Brain microvascular endothelial cell (primary cell): ENCODE results near the gene NFIC.

Experiments used
- DNase-seq: peaks from one replicate; pipeline ENCODE4 v3.0.0-alpha.2; 2020
- H3K27ac ChIP-seq: fragments of 250-450 bp; sonication (Bioruptor Pico); 2 replicates; pipeline ENCODE4 v1.5.1; 2020; ENCODE audit warnings: mild to moderate bottlenecking, moderate library complexity
- H3K27me3 ChIP-seq: fragments of 250-450 bp; sonication (Bioruptor Pico); replicated peaks from 2 replicates; pipeline ENCODE4 v1.5.1; 2020; ENCODE audit warnings: mild to moderate bottlenecking
- H3K36me3 ChIP-seq: fragments of 250-450 bp; sonication (Bioruptor Pico); replicated peaks from 2 replicates; pipeline ENCODE4 v1.5.1; 2020; ENCODE audit warnings: mild to moderate bottlenecking
- H3K4me3 ChIP-seq: 2 replicates; pipeline ENCODE4 v1.5.1; 2011; ENCODE audit warnings: low read depth, mild to moderate bottlenecking, control low read depth, low read length, moderate library complexity
- CTCF ChIP-seq: IDR thresholded peaks from 2 replicates; pipeline ENCODE4 v1.5.1; 2011; ENCODE audit warnings: low read depth, mild to moderate bottlenecking, moderate library complexity, low read length, control low read depth, inconsistent platforms; ENCODE audit errors: missing control alignments
- in situ Hi-C: cut with HindIII; loops from 2 replicates; pipeline ENCODE4 v1.10.0; 2017; ENCODE audit warnings: low sequenced_read_pairs, low pct_ligation_motif_present

Gene NFIC

DNA sequence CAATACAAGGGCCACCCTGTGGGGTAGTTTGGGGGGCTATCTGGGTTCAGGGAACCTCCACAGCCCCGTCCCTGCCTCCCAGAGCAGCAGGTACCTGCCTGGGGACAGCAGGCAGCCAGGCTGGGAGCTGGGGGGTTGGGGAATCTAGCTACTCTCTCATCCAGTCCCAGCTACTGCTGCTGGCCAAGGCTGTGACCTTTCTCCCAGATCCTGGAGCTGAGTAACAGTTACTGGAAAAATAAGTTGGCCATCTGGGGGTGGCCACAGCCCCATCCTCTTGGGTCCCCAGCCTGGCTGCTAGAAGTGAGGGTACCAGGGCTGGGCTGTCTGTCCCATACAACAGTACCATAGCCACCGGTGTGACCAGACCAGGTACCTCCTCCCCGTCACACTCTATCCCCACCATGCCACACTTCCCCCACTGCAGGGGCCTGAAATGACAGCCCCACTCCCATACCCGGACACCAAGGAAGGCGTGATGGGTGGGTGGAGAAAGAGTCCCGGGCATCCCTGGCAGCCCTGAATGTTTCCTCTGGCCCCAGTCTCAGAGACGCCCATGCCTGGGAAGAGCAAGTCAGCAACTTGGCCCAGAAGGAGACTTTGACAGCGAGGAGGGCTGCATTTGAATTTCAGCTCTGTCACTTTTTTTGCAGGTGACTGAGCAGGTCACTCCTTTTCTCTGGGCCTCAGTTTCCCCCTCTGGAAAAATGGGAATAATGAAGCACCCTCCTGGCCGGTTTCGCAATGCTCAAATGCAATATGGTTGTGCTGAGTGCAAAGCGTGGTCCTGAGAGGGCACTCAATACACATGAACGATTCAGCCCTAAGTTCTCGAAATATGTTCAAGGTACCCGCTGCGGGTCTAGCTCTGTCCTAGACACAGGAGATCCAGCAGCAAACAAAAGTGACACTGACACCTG lies 30.7 kb upstream of the NFIC start:
- H3K4me3 ChIP-seq, result no peak overlapping the region
- in situ Hi-C loops, result no loop called here
- no peak overlapping the region for H3K27ac ChIP-seq
- H3K27me3 ChIP-seq, result no peaks in the 10 kb centered on the region
- DNase-seq, result no peak
- TF ChIP-seq CTCF, result no peak
- H3K36me3 ChIP-seq, result no peaks in the 10 kb centered on the region

DNA sequence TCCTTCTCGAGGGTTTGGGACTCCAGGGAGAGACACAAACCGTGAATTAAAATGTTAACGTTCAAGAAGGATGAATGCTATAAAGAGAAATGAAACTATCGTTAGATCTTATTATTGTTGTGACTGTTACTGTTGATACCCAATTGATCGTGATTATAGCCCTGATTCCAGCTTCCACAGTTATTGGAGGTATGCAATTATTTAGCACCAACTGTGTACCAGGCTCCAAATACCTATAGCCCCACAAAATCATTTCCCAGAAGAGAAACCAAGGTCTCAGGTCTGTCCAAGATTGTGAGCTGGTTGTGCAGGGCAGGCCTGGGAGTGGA lies 30.1 kb upstream of the NFIC start:
- H3K27ac ChIP-seq, result no peak overlapping the region
- in situ Hi-C loops, result no loop called here
- no peak for DNase-seq
- no peak overlapping the region for H3K4me3 ChIP-seq
- H3K27me3 ChIP-seq, result no peaks in the 10 kb centered on the region
- H3K36me3 ChIP-seq, result no peaks in the 10 kb centered on the region
- TF ChIP-seq CTCF, result no peak

- in situ Hi-C loops, result no loop called here
- no peak for TF ChIP-seq CTCF
- DNase-seq, result no peak
- Histone ChIP-seq H3K36me3 (no peaks in the 10 kb centered on the region), H3K27ac (no peak overlapping the region), H3K4me3 (no peak overlapping the region), H3K27me3 (no peaks in the 10 kb centered on the region)
Measured at GRCh38 chr19:3336680-3337523, 29.5 kb upstream of the NFIC start.

DNA sequence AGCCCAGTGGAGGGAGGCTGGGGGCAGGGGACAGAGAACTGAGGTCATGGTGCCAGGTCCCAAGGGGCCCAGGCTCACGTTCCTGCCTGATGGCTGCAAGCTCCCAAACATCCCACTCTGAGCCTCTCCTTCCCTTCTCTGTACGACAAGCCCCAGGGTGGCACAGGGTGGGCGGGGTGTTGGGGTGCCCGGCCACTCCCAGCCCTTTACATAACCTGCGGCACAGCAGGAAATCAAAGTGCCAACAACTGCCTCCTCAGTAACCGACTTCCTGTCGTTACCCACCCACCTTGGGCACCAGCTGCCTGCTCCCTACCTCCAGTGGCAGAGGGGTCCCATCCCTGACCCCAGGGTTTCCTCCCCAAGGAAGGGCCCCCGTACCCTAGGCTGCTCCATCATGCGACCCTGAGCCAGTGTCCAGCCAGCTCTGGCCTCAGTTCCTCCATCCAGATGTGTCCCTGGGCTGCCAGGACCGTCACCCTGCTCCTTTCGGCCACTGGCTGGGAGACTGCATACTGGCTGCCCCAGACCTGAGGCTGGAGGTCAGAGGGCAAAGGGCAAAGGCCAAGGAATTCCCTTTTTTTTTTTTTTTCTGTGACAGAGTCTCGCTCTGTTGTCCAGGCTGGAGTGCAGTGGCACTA lies 27.7 kb upstream of the NFIC start:
- no peaks in the 10 kb centered on the region for H3K27me3 ChIP-seq
- H3K4me3 ChIP-seq, result no peak overlapping the region
- no peak for TF ChIP-seq CTCF
- in situ Hi-C loops, result no loop called here
- H3K27ac ChIP-seq, result no peak overlapping the region
- no peak for DNase-seq
- no peaks in the 10 kb centered on the region for H3K36me3 ChIP-seq

DNA sequence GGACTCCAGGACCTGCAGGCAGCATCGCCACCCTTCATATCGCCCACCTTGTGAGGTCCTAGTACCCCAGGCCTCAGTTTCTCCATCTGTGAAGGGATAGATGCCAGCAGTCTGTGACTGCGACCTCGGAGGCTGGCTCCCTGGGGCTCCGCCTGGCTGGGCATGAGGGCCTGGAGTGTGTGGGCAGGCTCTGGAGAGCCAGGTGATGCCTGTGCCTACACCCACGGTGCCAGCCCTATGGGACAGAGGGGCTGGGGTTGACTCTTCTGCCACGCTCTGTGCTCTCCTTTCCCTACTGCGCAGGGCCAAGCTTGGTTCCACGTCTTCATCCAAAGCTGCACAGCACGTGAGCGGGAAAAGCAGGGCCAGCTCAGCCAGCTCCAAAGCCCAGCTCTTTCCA lies 26.0 kb upstream of the NFIC start:
- Histone ChIP-seq H3K36me3 (no peaks in the 10 kb centered on the region), H3K4me3 (no peak overlapping the region), H3K27me3 (no peaks in the 10 kb centered on the region), H3K27ac (no peak overlapping the region)
- in situ Hi-C loops, result no loop called here
- no peak for TF ChIP-seq CTCF
- DNase-seq, result no peak
